H1 (cell line): ENCODE measurements around the gene RIGI. TPM values are rescaled to one million over a fixed set of nuclear protein-coding genes. Genes with fewer than 3 reads are reported as not detected.

Experiments
- CTCF ChIA-PET: fragments of 300-600 bp; sonication (Branson Sonifier 250); formaldehyde crosslinking; loops from one replicate; lab custom pipeline; 2021; ENCODE audit not compliant: partially characterized antibody; lab: Charles Lee
- POLR2A ChIA-PET: fragments of 300-600 bp; sonication (Branson Sonifier 250); formaldehyde crosslinking; loops from one replicate; lab custom pipeline; 2021; ENCODE audit warnings: inconsistent platforms; ENCODE audit not compliant: partially characterized antibody; lab: Charles Lee
- DNase-seq, 2 experiments: peaks; one replicate each; pipeline versions ENCODE4 v3.0.0 to v3.0.0-alpha.2; 2010 to 2022; ENCODE audit warnings: low spot score in 2 of 2, low read depth in 1 of 2, mixed read lengths in 1 of 2
- FAIRE-seq: peaks from 2 replicates; lab custom pipeline; 2011; peaks lifted over from hg19 to GRCh38; lab: Jason Lieb, UNC
- H2AFZ ChIP-seq: 2 replicates; pipeline ENCODE4 v1.8.1; 2012; ENCODE audit warnings: low read length, inconsistent platforms
- H2AK5ac ChIP-seq: 2 replicates; pipeline ENCODE4 v1.6.1; 2013; ENCODE audit warnings: low read depth, low read length
- H2BK120ac ChIP-seq: replicated peaks from 2 replicates; pipeline ENCODE3; 2013; ENCODE audit warnings: low read depth, low read length, inconsistent platforms
- H2BK12ac ChIP-seq: 2 replicates; pipeline ENCODE4 v1.6.1; 2013; ENCODE audit warnings: low read depth, low read length
- H2BK15ac ChIP-seq: 2 replicates; pipeline ENCODE4 v1.6.1; 2013; ENCODE audit warnings: low read length
- H2BK20ac ChIP-seq: 2 replicates; pipeline ENCODE4 v1.6.1; 2013; ENCODE audit warnings: low read length
- H2BK5ac ChIP-seq: 2 replicates; pipeline ENCODE4 v1.6.1; 2013; ENCODE audit warnings: low read depth, low read length
- H3K14ac ChIP-seq: 2 replicates; pipeline ENCODE4 v1.6.1; 2013; ENCODE audit warnings: inconsistent platforms; ENCODE audit not compliant: insufficient read length
- H3K18ac ChIP-seq: 2 replicates; pipeline ENCODE4 v1.6.1; 2013; ENCODE audit warnings: low read length; ENCODE audit errors: extremely low read depth
- H3K23ac ChIP-seq: 2 replicates; pipeline ENCODE4 v1.6.1; 2013; ENCODE audit warnings: inconsistent platforms; ENCODE audit not compliant: insufficient read length
- H3K23me2 ChIP-seq: 2 replicates; pipeline ENCODE4 v1.6.1; 2013; ENCODE audit warnings: low read depth, low read length
- H3K27ac ChIP-seq: 2 replicates; pipeline ENCODE4 v1.6.1; 2011; ENCODE audit warnings: low read depth, low read length, inconsistent platforms
- H3K27me3 ChIP-seq, 4 experiments: replicated peaks in 1 of 4; 1 replicate in 1 of 4; 2 replicates in 3 of 4; pipeline versions ENCODE4 v1.6.1 to v1.8.1; 2011 to 2013; ENCODE audit warnings: low read length in 3 of 4, mild to moderate bottlenecking in 3 of 4, inconsistent platforms in 2 of 4, mixed read lengths in 2 of 4, moderate library complexity in 1 of 4; ENCODE audit not compliant: control insufficient read depth in 3 of 4, insufficient read depth in 3 of 4; ENCODE audit errors: extremely low read depth in 1 of 4
- H3K36me3 ChIP-seq, 4 experiments: 2 replicates each; pipeline versions ENCODE4 v1.6.1 to v1.8.1; 2011 to 2013; ENCODE audit warnings: mild to moderate bottlenecking in 4 of 4, low read length in 3 of 4, moderate library complexity in 2 of 4, control low read depth in 1 of 4, inconsistent platforms in 1 of 4; ENCODE audit not compliant: insufficient read depth in 4 of 4, control insufficient read depth in 2 of 4
- H3K4ac ChIP-seq: replicated peaks from 2 replicates; pipeline ENCODE3; 2013; ENCODE audit warnings: low read length, low read depth, mixed read lengths, inconsistent platforms; ENCODE audit not compliant: insufficient read length
- H3K4me1 ChIP-seq, 4 experiments: replicated peaks in 1 of 4; 1 replicate in 1 of 4; 2 replicates in 3 of 4; pipeline versions ENCODE4 v1.6.1 to v1.8.1; 2011 to 2013; ENCODE audit warnings: low read length in 3 of 4, inconsistent platforms in 2 of 4, mixed read lengths in 1 of 4; ENCODE audit not compliant: insufficient read depth in 4 of 4, control insufficient read depth in 3 of 4
- H3K4me2 ChIP-seq, 2 experiments: 2 replicates each; pipeline versions ENCODE4 v1.6.1 to v1.8.1; 2011 to 2013; ENCODE audit warnings: low read depth in 2 of 2, low read length in 2 of 2, control low read depth in 1 of 2, inconsistent platforms in 1 of 2, mild to moderate bottlenecking in 1 of 2; ENCODE audit not compliant: insufficient read depth in 1 of 2
- H3K4me3 ChIP-seq, 4 experiments: fragments of 200-600, 300-600 bp in 1 of 4; sonication (generic), shearing (Covaris generic), sonication (Bioruptor Twin) in 1 of 4; 2 replicates each; pipeline versions ENCODE4 v1.5.1 to v1.8.1; 2011 to 2016; ENCODE audit warnings: low read length in 4 of 4, low read depth in 3 of 4, control low read depth in 2 of 4, inconsistent platforms in 2 of 4, mild to moderate bottlenecking in 2 of 4, mixed read lengths in 1 of 4, moderate library complexity in 1 of 4; ENCODE audit not compliant: insufficient read depth in 2 of 4; ENCODE audit errors: extremely low read depth in 1 of 4
- H3K56ac ChIP-seq: replicated peaks from 2 replicates; pipeline ENCODE3; 2013; ENCODE audit warnings: low read depth, mild to moderate bottlenecking, mixed read lengths, low read length, inconsistent platforms; ENCODE audit not compliant: insufficient read length
- H3K79me1 ChIP-seq: 2 replicates; pipeline ENCODE4 v1.6.1; 2013; ENCODE audit warnings: low read depth, low read length, control low read depth
- H3K79me2 ChIP-seq, 2 experiments: 2 replicates each; pipeline versions ENCODE4 v1.6.1 to v1.8.1; 2012 to 2013; ENCODE audit warnings: low read length in 2 of 2, mild to moderate bottlenecking in 2 of 2, inconsistent platforms in 1 of 2; ENCODE audit not compliant: insufficient read depth in 2 of 2, control insufficient read depth in 1 of 2
- H3K9ac ChIP-seq, 4 experiments: replicated peaks in 1 of 4; 1 replicate in 1 of 4; 2 replicates in 3 of 4; pipeline versions ENCODE4 v1.6.1 to v1.8.1; 2011 to 2013; ENCODE audit warnings: low read depth in 3 of 4, low read length in 3 of 4, control low read depth in 2 of 4, mild to moderate bottlenecking in 2 of 4, moderate library complexity in 2 of 4, inconsistent platforms in 1 of 4; ENCODE audit errors: extremely low read depth in 1 of 4
- H3K9me3 ChIP-seq, 2 experiments: 2 replicates each; pipeline versions ENCODE4 v1.6.1 to v1.8.1; 2012 to 2013; ENCODE audit warnings: mild to moderate bottlenecking in 2 of 2, moderate library complexity in 2 of 2, control low read depth in 1 of 2, inconsistent platforms in 1 of 2, low read depth in 1 of 2, low read length in 1 of 2, mixed read lengths in 1 of 2; ENCODE audit not compliant: insufficient read depth in 2 of 2
- H4K20me1 ChIP-seq, 2 experiments: replicated peaks in 1 of 2; 2 replicates each; pipeline versions ENCODE3 to v1.8.1; 2011 to 2013; ENCODE audit warnings: inconsistent platforms in 2 of 2, low read length in 2 of 2, mild to moderate bottlenecking in 1 of 2; ENCODE audit not compliant: insufficient read depth in 2 of 2, control insufficient read depth in 1 of 2
- H4K5ac ChIP-seq: 2 replicates; pipeline ENCODE4 v1.6.1; 2013; ENCODE audit warnings: low read length, low read depth, mixed read lengths, inconsistent platforms; ENCODE audit not compliant: insufficient read length
- H4K8ac ChIP-seq: 2 replicates; pipeline ENCODE4 v1.8.0; 2013; ENCODE audit warnings: mild to moderate bottlenecking, moderate library complexity, low read length, inconsistent platforms; ENCODE audit not compliant: insufficient read depth; ENCODE audit errors: extremely low read depth
- H4K91ac ChIP-seq: replicated peaks from 2 replicates; pipeline ENCODE3; 2013; ENCODE audit warnings: low read length, mixed read lengths, inconsistent platforms; ENCODE audit not compliant: insufficient read length
- BRCA1 ChIP-seq: IDR thresholded peaks from 2 replicates; pipeline ENCODE4 v1.6.1; 2012; ENCODE audit warnings: low read depth, low read length, improper control_type of control experiment
- CBX5 ChIP-seq: fragments of 300-800, 300-1000 bp; sonication (generic); IDR thresholded peaks from 2 replicates; pipeline ENCODE4 v1.7.1; 2016; ENCODE audit warnings: antibody characterized with exemption, low read length, low read depth
- CEBPB ChIP-seq: IDR thresholded peaks from 2 replicates; pipeline ENCODE4 v1.6.1; 2012; ENCODE audit warnings: low read depth, low read length
- JUND ChIP-seq: IDR thresholded peaks from 2 replicates; pipeline ENCODE4 v1.6.1; 2011; ENCODE audit warnings: mild to moderate bottlenecking, improper control_type of control experiment, low read length
- RNF2 ChIP-seq: fragments of 200-900, 300-1000 bp; sonication (generic); IDR thresholded peaks from 2 replicates; pipeline ENCODE4 v1.7.1; 2016; ENCODE audit warnings: borderline replicate concordance, low read depth, mild to moderate bottlenecking, antibody characterized with exemption, low read length; ENCODE audit not compliant: poor library complexity, severe bottlenecking; ENCODE audit errors: missing control alignments
- SAP30 ChIP-seq: fragments of 300-600 bp; sonication (generic); IDR thresholded peaks from 2 replicates; pipeline ENCODE4 v1.7.1; 2012; ENCODE audit warnings: low read length, moderate library complexity, mild to moderate bottlenecking, inconsistent platforms; ENCODE audit not compliant: insufficient read depth, insufficient replicate concordance
- SIRT6 ChIP-seq: IDR thresholded peaks from one replicate; pipeline ENCODE4 v1.7.1; 2012; ENCODE audit warnings: low read length, inconsistent platforms
- SRF ChIP-seq: IDR thresholded peaks from 2 replicates; pipeline ENCODE4 v1.6.1; 2011; ENCODE audit warnings: mild to moderate bottlenecking, low read depth, low read length, moderate library complexity
- TBP ChIP-seq: IDR thresholded peaks from 2 replicates; pipeline ENCODE4 v1.6.1; 2011; ENCODE audit warnings: low read depth, low read length, improper control_type of control experiment
- TCF12 ChIP-seq: IDR thresholded peaks from 2 replicates; pipeline ENCODE4 v1.6.1; 2011; ENCODE audit warnings: low read depth, mild to moderate bottlenecking, low read length
- TEAD4 ChIP-seq: IDR thresholded peaks from 2 replicates; pipeline ENCODE4 v1.6.1; 2012; ENCODE audit warnings: low read depth, low read length, inconsistent platforms, mixed read lengths
- WGBS, 2 experiments: shearing (Covaris generic) in 1 of 2; methylation state at CpG; one replicate each; pipeline versions ENCODE4 v1.1.6 to v1.1.7; 2013 to 2015; ENCODE audit warnings: low lambda C conversion rate in 2 of 2, mixed read lengths in 2 of 2, inconsistent platforms in 1 of 2, low coverage in 1 of 2, missing lambda C conversion rate in 1 of 2; ENCODE audit not compliant: insufficient replicate concordance in 2 of 2, insufficient coverage in 1 of 2, insufficient read length in 1 of 2; ENCODE audit errors: extremely low coverage in 1 of 2, missing lambda C conversion rate in 1 of 2; 5-methylcytosine and 5-hydroxymethylcytosine counted together
- polyA plus RNA-seq, 7 experiments: library from polyadenylated mRNA; depleted of rRNA in 3 of 7; stranded (reverse) in 5 of 7; unstranded in 2 of 7; fragments of >200 nt in 5 of 7; fragments of 200-250 nt in 2 of 7; gene quantifications; 1 replicate in 5 of 7; 2 replicates in 1 of 7; 4 replicates in 1 of 7; pipeline versions ENCODE4 v1.2.1 to v1.2.3, GENCODE V29; 2011 to 2013; ENCODE audit warnings: missing spikeins in 2 of 7, mixed read lengths in 2 of 7
- total RNA-seq: library from RNA; stranded (reverse); fragmentation: NEBNext Ultra II Directional; extraction: Animal tissue kit (Norgen Biotek cat#: 25700); gene quantifications from 2 replicates; pipeline ENCODE4 v1.2.1, GENCODE V29; 2021
- TF ChIP-seq, protein P1 (sequence below): IDR thresholded peaks from 2 replicates; pipeline ENCODE4 v1.6.1; 2011; ENCODE audit warnings: low read depth, mild to moderate bottlenecking, low read length; ENCODE audit not compliant: insufficient read depth

The RIGI gene
- total and polyA plus RNA-seq, 2 of the 8 experiments (the other 6 are each of a cell fraction or from before 2014, with no cell fraction given): 3.1 to 6.7 TPM

DNA sequence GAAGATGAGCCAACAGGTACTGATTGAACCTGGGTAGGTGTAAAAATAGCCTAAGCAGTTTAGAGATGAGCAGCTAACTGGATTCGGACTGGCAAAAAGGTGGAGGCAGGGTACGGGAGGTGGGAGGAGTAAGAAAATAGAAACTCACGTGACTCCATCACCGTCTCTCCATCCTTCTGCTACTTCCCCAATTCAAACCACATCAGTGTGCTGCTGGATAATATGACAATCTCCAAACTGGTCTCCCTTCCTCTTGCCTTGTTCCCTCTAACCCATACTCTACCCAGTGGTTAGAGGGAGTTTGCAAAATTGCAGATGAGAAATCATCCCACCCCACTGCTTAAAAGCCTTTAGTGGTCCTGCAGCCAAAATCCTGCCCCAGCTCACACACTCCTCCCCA is 42.7 kb downstream of the RIGI start:
- Histone ChIP-seq H3K27me3 (no peaks in the 10 kb centered on the region), H3K56ac (no peak overlapping the region), H3K4ac (no peak overlapping the region), H2BK20ac (no peak overlapping the region), H3K23me2 (no peaks in the 10 kb centered on the region), H4K91ac (no peak overlapping the region), H2BK120ac (no peak overlapping the region), H3K79me2 (no peaks in the 10 kb centered on the region), H3K23ac (no peak overlapping the region), H3K27ac (no peak overlapping the region), H3K4me1 (no peaks in the 10 kb centered on the region; a peak in 2 of 7 replicates), H2AK5ac (no peak overlapping the region), H3K4me3 (no peak overlapping the region), H4K8ac (no peak overlapping the region), H3K9me3 (no peaks in the 10 kb centered on the region), H3K79me1 (no peaks in the 10 kb centered on the region), H3K18ac (no peak overlapping the region), H4K20me1 (no peaks in the 10 kb centered on the region), H3K36me3 (peaks cover 2 to 22% (median 15%) of the 10 kb centered on the region in 4 experiments; a peak in 7 of 8 replicates), H2BK12ac (no peak overlapping the region), H3K4me2 (no peak overlapping the region), H3K14ac (no peak overlapping the region), H2BK15ac (no peak overlapping the region), H2BK5ac (no peak overlapping the region), H3K9ac (no peak overlapping the region), H2AFZ (no peak overlapping the region), H4K5ac (no peak overlapping the region)
- WGBS, 2 experiments: 95% methylated on average over 4 of the region's 4 CpGs; no CpG with 5 or more reads in 1 of the 2 experiments
- ChIA-PET CTCF (interaction anchor here (0.6 to 0.9 kb wide), 3 partner anchors 8 to 116 kb away, joined by 3 to 5 read pairs (median 4); no protein-coding TSS in a partner anchor), POLR2A (no interaction called here)
- DNase-seq (no peak), FAIRE-seq (no peak)
- no peak for TF ChIP-seq CEBPB
- TF ChIP-seq TEAD4: no peak
- TF ChIP-seq SIRT6: no peak
- TF ChIP-seq JUND: no peak
- TF ChIP-seq BRCA1: no peak
- TF ChIP-seq CBX5: no peak
- TF ChIP-seq RNF2: no peak
- TF ChIP-seq TCF12: no peak
- TF ChIP-seq, protein P1, sequence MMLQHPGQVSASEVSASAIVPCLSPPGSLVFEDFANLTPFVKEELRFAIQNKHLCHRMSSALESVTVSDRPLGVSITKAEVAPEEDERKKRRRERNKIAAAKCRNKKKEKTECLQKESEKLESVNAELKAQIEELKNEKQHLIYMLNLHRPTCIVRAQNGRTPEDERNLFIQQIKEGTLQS: no peak
- no peak for TF ChIP-seq SRF
- no peak for TF ChIP-seq TBP
- no peak for TF ChIP-seq SAP30
